ENCODE data around the gene CAV1. TPM values are rescaled to one million over a fixed set of nuclear protein-coding genes. Genes with fewer than 3 reads are reported as not detected.

The CAV1 gene
- polyA plus RNA-seq, 1 donor (not counting 4 experiments of a cell fraction or from before 2014, with no cell fraction given): 2,905 TPM

DNA sequence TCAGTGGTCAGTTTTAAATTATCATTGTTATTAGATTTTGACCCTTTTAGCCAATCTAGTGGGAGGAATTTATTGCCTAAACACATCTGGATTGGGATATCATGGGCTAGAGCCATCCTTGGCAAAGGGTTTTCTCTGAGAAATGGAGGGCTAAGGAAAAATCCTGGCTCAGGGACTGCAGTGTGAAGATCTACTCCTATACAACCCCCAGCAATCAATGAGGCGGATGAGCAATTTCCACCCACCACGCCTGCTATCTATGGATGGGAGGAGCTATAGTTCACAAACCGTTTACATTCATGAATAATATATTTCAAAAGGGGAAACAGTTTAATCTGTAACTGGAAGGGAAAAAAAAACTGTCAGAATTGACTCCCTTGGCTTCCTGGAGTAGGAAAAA lies 2.7 kb downstream of the CAV1 start:
- H3K79me2 ChIP-seq (ENCODE audit: control insufficient read depth, insufficient read depth, low read length): peaks cover 79% of the 10 kb centered on the region
- peak overlapping the region; percentile 100 for H3K9ac ChIP-seq (ENCODE audit: control insufficient read depth, extremely low read depth, insufficient read depth, low read length)
- H3K27me3 ChIP-seq (ENCODE audit: control insufficient read depth, extremely low read depth, insufficient read depth, low read length): no peaks in the 10 kb centered on the region
- FAIRE-seq (no peak), DNase-seq (ENCODE audit: low read depth, low spot score) (no peak)
- H3K4me2 ChIP-seq (ENCODE audit: control insufficient read depth, extremely low read depth, insufficient read depth, low read depth, low read length): peak overlapping the region; percentile 99
- TF ChIP-seq EZH2 (IDR thresholded peaks at IDR 0.05; ENCODE audit: low read length): no peak
- TF ChIP-seq, protein P1, sequence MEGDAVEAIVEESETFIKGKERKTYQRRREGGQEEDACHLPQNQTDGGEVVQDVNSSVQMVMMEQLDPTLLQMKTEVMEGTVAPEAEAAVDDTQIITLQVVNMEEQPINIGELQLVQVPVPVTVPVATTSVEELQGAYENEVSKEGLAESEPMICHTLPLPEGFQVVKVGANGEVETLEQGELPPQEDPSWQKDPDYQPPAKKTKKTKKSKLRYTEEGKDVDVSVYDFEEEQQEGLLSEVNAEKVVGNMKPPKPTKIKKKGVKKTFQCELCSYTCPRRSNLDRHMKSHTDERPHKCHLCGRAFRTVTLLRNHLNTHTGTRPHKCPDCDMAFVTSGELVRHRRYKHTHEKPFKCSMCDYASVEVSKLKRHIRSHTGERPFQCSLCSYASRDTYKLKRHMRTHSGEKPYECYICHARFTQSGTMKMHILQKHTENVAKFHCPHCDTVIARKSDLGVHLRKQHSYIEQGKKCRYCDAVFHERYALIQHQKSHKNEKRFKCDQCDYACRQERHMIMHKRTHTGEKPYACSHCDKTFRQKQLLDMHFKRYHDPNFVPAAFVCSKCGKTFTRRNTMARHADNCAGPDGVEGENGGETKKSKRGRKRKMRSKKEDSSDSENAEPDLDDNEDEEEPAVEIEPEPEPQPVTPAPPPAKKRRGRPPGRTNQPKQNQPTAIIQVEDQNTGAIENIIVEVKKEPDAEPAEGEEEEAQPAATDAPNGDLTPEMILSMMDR (optimal IDR thresholded peaks at IDR 0.05 in 1 of 3, IDR thresholded peaks at IDR 0.05 in 1 of 3, conservative IDR thresholded peaks at IDR 0.05 in 1 of 3; ENCODE audit: extremely low read depth in 1 of 3, insufficient read depth in 2 of 3, low read length in 3 of 3): no peak
- H3K4me3 ChIP-seq (ENCODE audit: control insufficient read depth in 2 of 3, extremely low read depth in 1 of 3, insufficient read depth in 2 of 3, low read depth in 1 of 3, low read length in 3 of 3): peak overlapping the region; percentile 73 to 98 (median 96)
- H3K36me3 ChIP-seq (ENCODE audit: control insufficient read depth in 2 of 2, extremely low read depth in 1 of 2, insufficient read depth in 2 of 2, low read length in 2 of 2): peaks cover 24 to 36% of the 10 kb centered on the region in 2 experiments
- H3K9me3 ChIP-seq (ENCODE audit: control insufficient read depth, low read depth, low read length): no peaks in the 10 kb centered on the region
- peak overlapping the region; percentile 98 for H3K27ac ChIP-seq (ENCODE audit: control insufficient read depth, insufficient read depth, low read length)
- dilution Hi-C loops (cut with MboI; ENCODE audit: extremely low pct_ligation_motif_present, low sequenced_read_pairs): no loop called here
- H2AFZ ChIP-seq (ENCODE audit: control insufficient read depth, low read length): no peak overlapping the region
- H3K9me1 ChIP-seq (ENCODE audit: control insufficient read depth, extremely low read depth, insufficient read depth, low read length): no peaks in the 10 kb centered on the region
- H3K4me1 ChIP-seq (ENCODE audit: control insufficient read depth, extremely low read depth, insufficient read depth, low read length): peaks cover 56% of the 10 kb centered on the region
- peaks cover 8% of the 10 kb centered on the region for H4K20me1 ChIP-seq (ENCODE audit: control insufficient read depth, extremely low read depth, insufficient read depth, low read length)

DNA sequence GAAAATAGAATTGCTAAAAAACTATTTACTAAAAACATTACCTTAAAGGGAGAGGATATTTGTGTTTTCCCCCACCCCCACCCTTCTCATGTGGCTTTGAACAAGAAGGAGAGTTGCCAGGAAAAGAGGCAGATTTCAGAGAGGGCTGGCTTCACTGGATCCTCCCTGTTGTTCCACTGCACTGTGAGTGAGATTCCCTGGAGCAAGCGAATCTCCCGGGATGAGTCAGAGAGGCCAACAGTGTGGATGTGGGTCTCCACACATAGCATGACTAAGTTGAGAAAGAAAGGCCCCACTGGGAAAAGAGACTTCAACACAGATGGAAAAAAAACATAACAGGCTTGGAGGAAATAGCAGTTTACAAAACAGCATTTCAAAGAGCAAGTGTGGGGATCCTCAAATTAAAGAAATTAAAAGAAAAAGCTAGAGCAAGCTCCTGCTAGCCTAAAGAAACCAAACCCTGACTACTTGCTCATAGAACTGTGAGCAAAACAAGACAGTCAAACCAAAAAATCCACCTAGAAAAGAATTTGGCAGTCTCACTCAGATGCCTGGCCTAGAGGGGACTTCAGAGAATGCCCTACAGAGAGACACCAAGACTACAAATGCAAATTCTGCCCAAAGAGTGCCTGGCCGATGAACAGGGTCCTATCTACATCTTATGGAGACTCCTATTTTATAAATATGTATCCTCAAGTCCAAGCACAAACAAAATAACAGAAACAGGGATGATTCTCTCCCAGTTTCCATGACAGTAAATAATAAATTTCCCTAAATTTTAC lies 3.4 kb downstream of the CAV1 start:
- dilution Hi-C loops (cut with MboI; ENCODE audit: extremely low pct_ligation_motif_present, low sequenced_read_pairs): no loop called here
- H3K9ac ChIP-seq (ENCODE audit: control insufficient read depth, extremely low read depth, insufficient read depth, low read length): peak overlapping the region; percentile 100
- FAIRE-seq (peak; percentile 91), DNase-seq (ENCODE audit: low read depth, low spot score) (no peak)
- peak overlapping the region; percentile 99 for H3K4me2 ChIP-seq (ENCODE audit: control insufficient read depth, extremely low read depth, insufficient read depth, low read depth, low read length)
- peaks cover 52% of the 10 kb centered on the region for H3K4me1 ChIP-seq (ENCODE audit: control insufficient read depth, extremely low read depth, insufficient read depth, low read length)
- H3K27me3 ChIP-seq (ENCODE audit: control insufficient read depth, extremely low read depth, insufficient read depth, low read length): no peaks in the 10 kb centered on the region
- no peak for TF ChIP-seq EZH2 (IDR thresholded peaks at IDR 0.05; ENCODE audit: low read length)
- TF ChIP-seq, protein P1 (optimal IDR thresholded peaks at IDR 0.05 in 1 of 3, IDR thresholded peaks at IDR 0.05 in 1 of 3, conservative IDR thresholded peaks at IDR 0.05 in 1 of 3; ENCODE audit: extremely low read depth in 1 of 3, insufficient read depth in 2 of 3, low read length in 3 of 3): no peak
- H3K9me3 ChIP-seq (ENCODE audit: control insufficient read depth, low read depth, low read length): no peaks in the 10 kb centered on the region
- no peaks in the 10 kb centered on the region for H3K9me1 ChIP-seq (ENCODE audit: control insufficient read depth, extremely low read depth, insufficient read depth, low read length)
- H3K27ac ChIP-seq (ENCODE audit: control insufficient read depth, insufficient read depth, low read length): peak overlapping the region; percentile 98
- H3K4me3 ChIP-seq (ENCODE audit: control insufficient read depth in 2 of 3, extremely low read depth in 1 of 3, insufficient read depth in 2 of 3, low read depth in 1 of 3, low read length in 3 of 3): peak overlapping the region; percentile 73 to 98 (median 96)
- H2AFZ ChIP-seq (ENCODE audit: control insufficient read depth, low read length): no peak overlapping the region
- peaks cover 13% of the 10 kb centered on the region for H4K20me1 ChIP-seq (ENCODE audit: control insufficient read depth, extremely low read depth, insufficient read depth, low read length)
- peaks cover 24 to 41% of the 10 kb centered on the region in 2 experiments for H3K36me3 ChIP-seq (ENCODE audit: control insufficient read depth in 2 of 2, extremely low read depth in 1 of 2, insufficient read depth in 2 of 2, low read length in 2 of 2)
- peaks cover 85% of the 10 kb centered on the region for H3K79me2 ChIP-seq (ENCODE audit: control insufficient read depth, insufficient read depth, low read length)
